LoVo (cell line): Measurements from ENCODE around the gene AIG1.

Source experiments
- DNase-seq: peaks from one replicate; pipeline ENCODE4 v3.0.0-alpha.2; 2016; ENCODE audit warnings: low spot score

Gene AIG1

DNA sequence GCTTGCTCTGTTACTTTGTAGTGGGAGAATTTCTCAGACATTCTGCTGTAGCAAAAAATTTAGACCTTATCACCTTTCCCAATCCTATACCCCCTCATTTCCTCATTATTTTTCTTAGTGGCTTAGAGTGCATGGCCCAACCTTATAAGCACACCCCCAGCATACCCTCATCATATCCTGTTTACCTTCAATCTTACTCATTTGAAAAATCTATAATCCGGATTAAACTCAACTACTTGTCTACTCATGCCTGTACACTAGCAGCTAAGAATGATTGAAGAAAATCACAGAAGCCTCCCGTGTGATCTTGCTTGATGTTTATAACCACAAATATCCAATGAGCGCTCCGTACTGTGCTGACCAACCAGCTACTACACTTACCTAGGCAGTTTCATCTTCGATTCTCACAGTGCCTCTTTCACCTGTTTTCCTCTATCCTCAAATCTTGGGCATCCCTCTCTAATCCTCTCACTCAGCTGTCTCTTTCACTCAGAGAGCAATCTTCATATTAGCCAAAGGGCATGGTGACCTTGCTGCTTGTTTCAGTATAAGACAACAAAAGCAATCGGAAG, 36.6 kb downstream of the AIG1 start:
- no peak for DNase-seq

- DNase-seq, result no peak
Measured at GRCh38 chr6:143098054-143098671, 37.5 kb downstream of the AIG1 start.

GRCh38 chr6:143099647-143100046, 39.0 kb downstream of the AIG1 start:
- no peak for DNase-seq

- no peak for DNase-seq
Measured at GRCh38 chr6:143100429-143100828, 39.7 kb downstream of the AIG1 start.

GRCh38 chr6:143103916-143104315, 43.2 kb downstream of the AIG1 start:
- DNase-seq, result no peak

GRCh38 chr6:143107440-143107839, 46.8 kb downstream of the AIG1 start:
- no peak for DNase-seq

- no peak for DNase-seq
Measured at GRCh38 chr6:143107911-143108761, 47.4 kb downstream of the AIG1 start.

- DNase-seq, result no peak
Measured at GRCh38 chr6:143109196-143109595, 48.5 kb downstream of the AIG1 start.

- no peak for DNase-seq
Measured at GRCh38 chr6:143110572-143110971, 49.9 kb downstream of the AIG1 start.

DNA sequence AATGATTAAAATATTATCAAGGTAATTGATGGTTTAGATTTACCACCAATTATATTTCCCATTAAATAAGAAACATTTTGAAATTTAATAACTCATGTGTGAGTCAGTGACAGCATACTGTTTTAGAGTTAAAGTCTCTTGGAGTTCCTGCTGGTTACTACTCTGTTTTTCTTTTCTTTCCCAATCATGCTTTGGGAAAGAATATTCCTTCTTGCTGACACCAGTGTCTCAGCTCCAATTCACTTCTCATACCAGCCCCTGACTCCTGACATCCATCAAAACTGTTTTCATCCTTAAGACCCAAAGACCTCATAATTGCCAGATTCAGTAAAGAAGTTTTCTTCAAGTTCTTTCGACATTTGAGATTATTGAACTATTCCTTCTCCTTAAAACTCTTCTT, 50.3 kb downstream of the AIG1 start:
- DNase-seq, result no peak

DNA sequence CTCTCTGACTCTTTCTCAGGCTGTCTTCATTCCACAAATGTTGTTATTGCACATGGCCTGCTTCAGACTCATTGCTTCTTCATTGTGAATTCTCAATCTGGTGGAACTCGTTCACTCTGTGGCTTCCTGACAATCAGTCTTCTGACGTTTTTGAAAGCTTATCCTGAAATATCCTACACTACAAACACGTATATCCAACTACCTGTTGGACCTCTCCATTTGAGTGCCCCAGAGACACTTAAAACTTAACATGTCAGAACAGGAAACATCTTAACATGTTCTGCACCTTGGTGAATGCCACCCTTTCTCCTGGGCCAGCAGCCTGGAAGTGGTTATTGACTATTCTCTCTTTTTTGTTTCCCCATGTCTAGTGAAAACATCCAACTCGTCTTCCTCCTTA, 50.8 kb downstream of the AIG1 start:
- no peak for DNase-seq

DNA sequence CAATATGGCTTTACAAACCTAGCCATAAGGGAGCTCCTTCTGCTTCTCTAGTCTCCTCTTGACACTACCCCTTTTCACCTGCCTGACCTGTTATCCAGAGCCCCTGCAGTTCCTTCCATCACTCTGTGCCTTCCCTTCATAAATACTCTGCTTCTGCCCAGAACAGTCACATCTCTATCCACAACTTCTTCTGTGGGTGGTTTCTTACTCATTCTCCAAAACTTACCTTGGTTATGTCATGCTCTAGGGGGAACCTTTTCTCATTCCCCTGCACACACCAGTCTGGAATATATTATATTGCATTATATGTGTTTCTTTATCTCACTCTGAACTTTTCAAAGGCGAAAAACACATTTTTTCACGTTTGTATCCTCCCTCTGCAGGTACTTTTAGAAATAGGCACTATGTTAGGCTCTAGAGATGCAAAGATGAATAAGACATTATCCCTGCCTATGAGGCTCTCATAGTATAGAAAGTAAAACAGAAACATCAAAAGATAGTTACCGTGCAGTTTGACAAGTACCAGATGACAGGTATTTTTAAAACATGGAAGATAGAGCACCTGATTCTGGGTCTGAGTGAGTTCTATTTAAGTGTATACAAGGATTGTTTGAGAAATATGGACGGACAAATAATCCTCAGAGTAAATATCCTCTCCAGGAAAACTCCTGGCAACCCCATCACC, 51.5 kb downstream of the AIG1 start:
- no peak for DNase-seq

DNA sequence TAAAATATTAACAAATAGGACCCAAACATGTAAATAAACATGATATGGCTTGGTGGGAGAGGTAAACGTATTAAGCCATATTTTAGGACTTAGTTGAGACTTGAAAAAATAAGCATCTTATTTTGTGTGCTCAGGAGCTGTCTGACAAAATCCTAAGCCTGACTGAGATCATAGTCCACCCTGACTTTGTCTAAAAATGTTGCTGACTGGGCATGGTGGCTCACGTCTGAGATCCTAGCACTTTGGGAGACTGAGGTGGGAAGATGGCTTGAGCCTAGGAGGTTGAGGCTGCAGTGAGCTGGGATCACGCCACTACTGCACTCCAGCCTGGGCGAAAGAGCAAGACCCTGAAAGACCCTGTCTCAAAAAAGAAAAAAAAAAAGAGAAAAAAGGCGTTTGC, 52.1 kb downstream of the AIG1 start:
- no peak for DNase-seq

DNA sequence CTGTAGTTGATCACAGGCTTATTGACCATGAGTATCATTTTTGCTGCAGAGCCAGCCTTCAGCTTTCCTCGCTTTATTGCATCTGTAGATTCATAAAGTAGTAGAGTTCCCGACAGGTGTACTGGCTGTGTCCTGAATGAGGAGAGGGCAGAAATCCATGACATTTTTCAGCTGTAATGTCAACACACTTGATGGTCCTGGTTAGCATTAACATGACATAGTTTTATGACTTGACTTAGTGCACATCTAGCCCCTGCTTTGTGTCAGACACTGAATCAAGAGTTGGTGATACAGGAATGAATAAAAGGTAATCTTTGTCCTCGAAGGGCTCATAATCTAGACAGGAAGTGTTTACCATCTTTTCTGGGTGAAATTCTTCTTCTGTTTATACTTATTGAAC, 55.0 kb downstream of the AIG1 start:
- no peak for DNase-seq

DNA sequence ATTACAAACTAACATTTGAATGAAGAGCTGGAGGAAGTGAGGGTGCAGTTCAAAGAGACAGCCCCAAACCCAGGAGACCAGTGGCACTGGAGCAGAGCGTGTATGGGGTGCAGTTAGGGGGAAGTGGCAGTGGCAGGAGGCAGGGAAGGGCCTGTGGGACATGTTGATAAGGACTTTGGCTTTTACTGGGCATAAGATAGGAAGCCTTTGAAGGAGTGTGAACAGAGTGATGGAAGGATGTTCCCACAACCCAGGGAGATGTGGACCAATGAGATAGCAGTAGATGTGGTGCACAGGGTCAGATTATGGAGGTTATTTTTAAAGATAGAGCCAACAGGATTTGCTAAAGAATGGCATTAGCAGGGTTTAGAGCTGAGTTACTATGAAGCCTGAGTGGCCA, 56.4 kb downstream of the AIG1 start:
- no peak for DNase-seq

GRCh38 chr6:143119260-143119659, 58.6 kb downstream of the AIG1 start:
- no peak for DNase-seq

- DNase-seq, result no peak
Measured at GRCh38 chr6:143123081-143123480, 62.4 kb downstream of the AIG1 start.

GRCh38 chr6:143123941-143124340, 63.3 kb downstream of the AIG1 start:
- DNase-seq, result no peak

GRCh38 chr6:143125455-143125854, 64.8 kb downstream of the AIG1 start:
- DNase-seq, result no peak

- DNase-seq, result no peak
Measured at GRCh38 chr6:143125864-143126573, 65.3 kb downstream of the AIG1 start.

- no peak for DNase-seq
Measured at GRCh38 chr6:143126574-143126941, 65.9 kb downstream of the AIG1 start.
